HG03460 (cell line): ENCODE data around the gene HPSE2.

Experiments
- ATAC-seq: cut with Tn5 transposase; IDR thresholded peaks from one replicate; pipeline ENCODE4 v1.9.1; 2021; ENCODE audit not compliant: unreplicated experiment

Gene HPSE2

DNA sequence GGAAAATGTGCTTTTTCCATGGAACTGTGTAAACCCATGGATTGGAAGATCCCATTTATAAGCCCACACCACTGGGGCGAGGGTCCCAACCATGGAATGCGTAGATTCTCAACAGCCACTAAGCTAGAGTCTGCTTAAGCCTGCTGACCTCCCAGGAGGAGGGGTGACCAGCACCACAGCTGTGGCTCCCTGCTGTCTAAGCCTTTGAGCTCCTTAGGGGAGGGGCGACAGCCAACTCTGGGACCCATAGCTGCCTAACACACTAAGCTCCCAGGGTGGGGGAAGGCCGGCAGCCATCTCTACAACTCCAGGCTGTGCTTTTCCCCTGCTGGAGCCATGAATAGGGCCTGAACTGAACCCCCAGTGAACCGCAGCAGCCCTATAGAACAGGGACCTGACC is 539.1 kb downstream of the HPSE2 start:
- no peak for ATAC-seq

DNA sequence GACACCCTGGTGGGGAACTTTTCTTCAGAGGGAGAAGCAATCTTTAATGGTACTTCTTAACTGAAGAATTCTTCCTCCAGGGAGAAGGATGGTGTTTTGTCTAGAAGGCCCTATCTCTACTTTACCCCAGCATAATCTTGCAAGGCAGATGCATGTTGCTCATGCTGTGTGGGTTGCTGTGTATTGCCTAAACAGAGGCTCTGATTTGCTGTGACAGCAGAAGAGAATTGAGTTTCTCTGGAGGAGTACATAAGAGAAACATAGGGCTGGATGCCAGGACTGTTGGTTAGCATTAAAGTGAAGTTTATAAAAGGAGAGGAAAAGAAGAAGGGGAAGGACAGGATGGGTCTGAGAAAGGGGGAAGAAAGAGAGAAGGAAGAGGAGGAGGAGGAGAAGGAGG is 540.8 kb downstream of the HPSE2 start:
- no peak for ATAC-seq

DNA sequence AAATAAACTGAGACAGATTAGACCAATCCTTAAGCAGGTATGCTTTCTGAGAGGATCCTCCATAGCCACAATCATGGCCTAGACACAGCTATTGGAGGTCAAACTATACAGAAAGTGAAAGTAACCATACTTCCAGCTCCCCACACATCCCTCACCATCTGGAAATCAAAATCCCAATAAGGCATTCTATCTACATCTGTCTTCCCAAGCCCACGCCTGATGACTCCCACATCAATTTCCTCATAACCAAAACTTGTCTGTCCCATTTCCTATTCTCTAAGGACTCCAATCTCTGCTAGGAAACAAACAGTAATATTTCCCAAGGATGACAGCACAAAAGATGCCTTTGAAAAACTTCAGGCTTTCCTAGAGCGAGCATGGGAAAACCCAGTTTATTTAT is 541.6 kb downstream of the HPSE2 start:
- ATAC-seq, result no peak

DNA sequence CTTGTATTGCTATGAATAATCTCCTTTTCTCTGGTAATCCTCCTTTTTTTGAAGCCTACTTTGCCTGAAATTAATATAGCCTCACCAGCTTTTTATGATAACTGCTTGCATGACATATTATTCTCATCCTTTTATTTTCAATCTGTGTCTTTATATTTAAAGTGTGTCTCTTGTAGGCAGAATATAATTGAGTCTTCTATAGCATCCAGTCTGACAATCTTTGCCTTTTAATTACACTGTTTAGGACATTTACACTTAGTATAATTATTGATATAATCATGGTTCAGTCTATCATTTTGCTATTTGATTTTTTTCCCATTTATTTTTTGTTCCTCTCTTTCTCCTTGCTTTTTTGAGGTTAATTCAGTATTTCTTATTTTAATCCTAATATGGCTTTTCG is 548.0 kb downstream of the HPSE2 start:
- no peak for ATAC-seq

DNA sequence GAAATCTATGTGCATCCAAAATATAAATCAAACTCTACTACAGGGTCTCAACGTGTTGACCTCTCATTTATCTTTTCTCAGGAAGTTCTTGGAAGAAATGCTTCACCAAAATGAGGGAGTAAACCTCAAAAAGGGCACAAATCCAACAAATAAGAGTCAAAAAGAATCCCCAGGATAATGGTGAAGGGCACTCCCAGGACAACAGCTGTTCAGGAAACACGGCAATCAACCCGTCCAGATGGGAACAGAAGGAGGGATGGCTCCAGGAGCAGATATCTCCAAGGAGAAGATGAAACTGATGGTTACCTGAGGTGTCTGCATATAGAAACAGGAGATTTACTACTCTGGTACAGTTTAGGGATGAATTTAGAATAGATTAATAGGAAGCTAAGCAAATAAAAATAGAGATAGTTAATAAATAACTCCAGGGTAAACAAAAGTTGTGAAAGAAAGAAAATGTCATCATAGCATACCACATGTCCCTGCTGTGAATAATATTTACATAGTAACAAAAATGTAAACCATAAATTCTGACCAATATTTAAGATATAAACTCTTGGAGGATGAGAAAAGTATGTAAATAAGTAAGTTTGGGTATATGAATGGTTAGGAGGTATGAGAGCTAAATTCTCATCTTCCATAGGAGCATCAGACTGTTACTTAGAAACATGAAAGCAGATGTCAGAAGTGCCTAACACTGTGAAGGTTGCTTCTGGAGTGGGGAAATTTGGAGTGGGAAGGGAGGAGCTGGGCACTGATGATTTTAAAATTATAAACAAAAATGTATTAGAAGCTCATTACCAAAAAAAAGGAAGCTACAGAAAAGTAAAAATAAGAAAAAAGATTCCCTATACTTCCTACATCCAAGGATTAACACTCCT is 551.4 kb downstream of the HPSE2 start:
- ATAC-seq, result no peak

DNA sequence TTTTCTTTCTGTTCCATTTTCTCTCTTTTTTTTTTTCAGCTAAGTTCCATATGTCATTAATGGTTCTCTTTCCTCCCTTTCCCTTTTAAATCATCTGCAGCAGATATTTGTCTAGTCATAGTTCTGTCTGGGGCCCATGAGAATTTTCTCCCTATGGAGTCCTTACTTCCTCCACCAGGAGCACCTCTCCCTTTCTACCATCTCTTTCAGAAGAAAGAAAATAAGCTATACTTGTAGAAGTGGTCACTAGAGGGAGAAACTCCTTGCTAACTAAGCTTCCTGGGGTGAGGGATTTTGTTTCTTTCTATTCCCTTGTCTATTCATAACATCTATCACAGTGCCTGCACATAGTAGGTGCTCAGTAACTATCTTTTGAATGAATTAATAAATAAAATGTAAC is 558.8 kb downstream of the HPSE2 start:
- ATAC-seq, result no peak

DNA sequence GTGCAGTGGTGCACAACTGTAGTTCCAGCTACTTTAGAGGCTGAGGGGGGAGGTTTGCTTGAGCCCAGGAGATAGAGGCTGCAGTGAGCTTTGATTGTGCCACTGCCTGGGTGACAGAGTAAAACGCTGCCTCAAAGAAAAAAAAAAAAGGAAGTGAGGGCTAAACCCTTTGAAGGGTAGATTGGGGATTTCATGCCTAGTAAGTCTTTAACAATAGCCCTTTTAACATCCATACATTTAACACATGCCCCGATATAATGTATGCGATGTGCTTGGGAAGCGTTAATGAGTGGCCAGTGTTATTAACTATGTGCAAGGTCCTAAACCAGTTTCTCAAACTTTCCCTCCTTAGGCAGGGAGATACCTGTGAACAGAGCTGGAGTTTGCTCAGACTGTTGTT is 559.8 kb downstream of the HPSE2 start:
- ATAC-seq, result no peak

DNA sequence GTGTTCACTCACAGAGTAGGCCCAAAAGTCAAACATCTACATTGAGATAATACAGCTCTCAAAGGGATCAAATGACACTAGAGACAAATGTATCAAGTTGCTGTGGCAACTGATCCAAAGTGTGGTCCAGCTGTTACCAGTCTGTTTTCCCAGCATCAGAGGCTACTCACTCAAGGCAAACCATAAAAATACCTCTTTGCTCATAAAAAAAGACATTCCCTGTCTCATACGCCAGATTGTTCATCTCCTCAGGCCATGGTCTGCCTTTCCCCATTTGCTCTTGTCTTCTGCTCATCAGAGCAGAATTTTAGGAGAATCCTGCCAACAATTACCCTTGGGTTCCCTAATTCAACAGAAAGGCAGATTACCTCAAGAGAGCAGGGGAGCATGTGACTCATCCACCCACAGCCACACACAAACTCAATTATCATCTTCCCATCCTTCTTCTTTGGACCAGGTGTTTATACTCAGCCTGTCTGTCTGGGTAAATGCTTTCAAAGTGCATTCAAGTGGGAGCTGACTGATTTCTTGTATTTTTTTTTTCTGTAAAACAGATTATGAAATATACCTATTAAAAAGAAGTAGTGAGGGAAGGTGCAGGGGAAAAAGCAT is 562.4 kb downstream of the HPSE2 start:
- ATAC-seq, result no peak

DNA sequence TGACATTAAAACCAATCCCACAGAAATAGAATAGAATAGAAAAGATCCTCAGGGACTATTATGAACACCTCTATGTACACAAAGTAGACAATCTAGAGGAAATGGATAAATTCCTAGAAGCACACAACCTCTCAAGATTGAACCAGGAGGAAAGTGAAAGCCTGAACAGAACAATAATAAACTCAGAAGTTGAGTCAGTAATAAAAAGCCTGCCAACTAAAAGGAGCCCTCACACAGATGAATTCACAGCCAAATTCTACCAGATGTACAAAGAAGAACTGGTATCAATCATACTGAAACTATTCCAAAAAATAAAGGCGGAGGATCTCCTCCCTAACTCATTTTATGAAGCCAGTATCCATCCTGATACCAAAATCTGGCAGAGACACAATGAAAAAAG is 568.6 kb downstream of the HPSE2 start:
- ATAC-seq, result no peak

DNA sequence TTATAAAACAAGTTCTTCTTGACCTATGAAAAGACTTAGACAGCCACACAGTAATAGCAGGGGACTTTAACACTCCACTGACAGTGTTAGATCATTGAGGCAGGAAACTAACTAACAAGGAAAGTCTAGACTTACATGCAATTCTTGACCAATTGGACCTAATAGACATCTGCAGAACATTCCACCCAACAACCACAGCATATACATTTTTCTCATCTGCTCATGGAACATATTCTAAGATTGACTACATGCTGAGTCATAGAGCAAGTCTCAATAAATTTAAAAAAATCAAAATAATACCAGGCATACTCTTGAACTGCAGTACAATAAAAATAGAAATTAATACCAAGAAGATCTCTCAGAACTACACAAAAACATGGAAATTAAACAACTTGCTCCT is 569.4 kb downstream of the HPSE2 start:
- no peak for ATAC-seq

DNA sequence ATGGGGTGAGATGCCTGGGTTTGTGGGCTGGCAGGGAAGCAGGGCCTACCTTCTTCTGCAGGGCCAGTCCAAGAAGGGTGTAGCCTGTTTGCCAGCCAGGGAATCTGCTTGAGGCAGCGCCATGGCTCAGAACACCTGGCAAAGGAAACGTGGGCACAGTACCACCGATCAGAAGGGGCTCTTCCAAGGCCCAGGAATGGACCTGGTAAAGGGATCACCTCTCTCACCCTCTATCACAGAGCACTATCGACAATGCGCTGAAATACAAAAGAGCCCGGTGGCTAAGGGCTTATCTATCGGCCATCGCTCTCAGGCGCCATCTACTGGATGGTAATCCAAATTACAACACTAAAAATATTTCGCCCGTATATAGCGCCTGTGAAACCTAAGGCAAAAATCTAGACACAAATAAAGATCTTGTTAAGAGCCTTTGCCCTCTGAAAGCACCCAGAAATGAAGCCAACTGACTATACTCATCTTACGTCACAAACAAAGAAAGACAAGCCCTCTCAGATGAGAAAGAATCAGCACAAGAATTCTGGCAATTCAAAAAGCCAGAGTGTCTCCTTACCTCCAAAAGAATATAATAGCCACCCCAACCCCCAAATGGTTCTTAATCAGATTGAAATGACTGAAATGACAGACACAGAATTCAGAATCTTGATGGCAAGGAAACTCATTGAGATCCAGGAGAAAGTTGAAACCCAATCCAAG is 571.2 kb downstream of the HPSE2 start:
- no peak for ATAC-seq

DNA sequence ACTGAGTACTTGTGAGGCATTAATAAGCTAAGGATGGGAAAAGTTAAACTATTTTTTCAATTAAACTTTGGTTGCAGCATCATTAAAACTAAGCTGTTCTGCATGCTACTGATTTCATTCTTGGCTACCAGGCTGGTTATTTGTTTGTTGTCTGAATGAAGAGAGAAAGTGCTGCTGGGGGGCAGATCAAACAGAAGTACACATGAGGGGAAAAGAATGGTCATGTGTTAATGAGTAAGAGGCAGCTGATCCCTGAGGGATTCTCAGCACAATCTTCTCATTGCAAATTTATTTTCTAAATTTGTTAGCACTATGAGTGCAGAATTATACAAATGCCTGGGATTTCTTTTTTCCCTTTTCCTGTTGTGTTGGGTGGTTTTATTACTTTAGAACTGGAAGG is 575.7 kb downstream of the HPSE2 start:
- no peak for ATAC-seq

DNA sequence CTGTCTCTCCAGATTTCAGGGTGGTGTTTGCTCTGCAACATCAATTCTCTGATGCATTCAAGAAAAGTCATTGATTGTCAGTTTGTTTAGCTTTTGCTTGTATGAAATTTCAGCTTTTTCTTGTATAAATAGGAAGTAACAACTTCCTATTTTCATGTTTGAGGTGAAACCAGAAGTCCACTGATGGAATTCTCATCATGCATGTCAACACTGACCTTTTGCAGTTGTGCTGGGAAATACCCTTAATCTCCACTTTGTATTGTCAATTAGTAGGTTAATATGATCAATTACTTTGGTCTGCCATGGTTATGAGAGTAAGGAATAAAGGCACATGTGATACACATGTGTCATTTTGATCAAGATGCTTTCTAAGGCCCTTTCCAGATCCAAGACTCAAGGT is 580.2 kb downstream of the HPSE2 start:
- ATAC-seq, result no peak

DNA sequence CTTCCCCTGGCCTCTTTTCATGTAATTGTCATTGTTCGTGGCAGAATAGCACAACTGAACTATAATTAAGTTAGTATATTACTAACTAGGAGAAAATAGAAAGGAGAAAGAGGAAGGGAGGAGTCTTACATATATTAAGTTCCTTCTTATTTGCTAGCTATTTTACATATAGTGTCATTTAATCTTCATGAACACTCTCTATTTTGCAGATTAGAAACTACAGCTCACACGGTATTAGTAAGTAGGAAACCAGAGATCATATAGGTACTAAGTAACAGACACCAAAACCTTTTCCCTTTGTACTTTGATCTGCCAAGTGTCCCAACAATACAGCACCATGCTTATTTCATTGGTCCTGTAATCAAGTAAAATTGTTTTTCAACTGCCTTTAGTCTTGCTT is 586.5 kb downstream of the HPSE2 start:
- ATAC-seq, result no peak

DNA sequence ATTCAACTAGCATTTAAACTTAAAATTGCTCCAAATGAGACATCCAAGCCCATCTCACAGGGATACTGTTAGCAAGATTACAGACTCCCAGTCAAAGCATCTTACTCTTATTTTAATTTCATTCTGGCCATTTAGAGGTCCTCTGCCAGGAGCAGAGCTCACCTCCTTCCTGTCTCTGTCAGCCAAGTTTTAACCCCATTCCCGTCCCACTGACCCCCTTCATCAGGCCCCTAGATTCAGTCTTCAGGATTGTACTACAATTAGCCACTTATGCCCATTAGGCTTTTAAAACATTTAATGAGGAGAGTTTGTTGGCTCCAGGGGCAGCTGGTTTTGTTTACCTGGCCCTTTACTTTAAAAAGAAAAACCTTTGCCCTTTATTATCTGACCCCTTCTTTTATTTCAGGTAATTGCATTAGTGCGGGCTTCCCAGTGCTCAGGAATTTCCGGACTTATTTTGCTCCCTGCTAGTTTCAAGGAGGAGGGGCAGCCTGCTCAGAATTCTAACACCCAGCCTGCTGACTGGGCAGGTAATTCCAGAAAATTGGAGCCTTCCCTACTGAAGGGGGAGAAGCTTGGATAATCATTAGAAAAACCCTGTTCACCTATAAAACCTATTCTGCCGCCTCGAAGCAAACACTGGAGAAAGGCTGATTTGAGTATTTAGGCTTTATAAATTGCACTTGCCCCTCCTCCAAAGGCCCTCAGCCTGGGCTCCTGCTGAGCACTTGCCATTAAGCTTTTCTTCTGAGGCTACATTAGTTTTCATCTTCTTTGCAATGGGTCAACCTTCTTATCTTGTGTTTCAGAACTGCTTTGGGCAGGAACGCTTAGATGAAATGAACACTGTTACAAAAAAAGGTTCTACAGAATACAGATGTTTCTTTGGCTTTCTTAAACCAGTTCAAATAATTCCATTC is 588.4 kb downstream of the HPSE2 start:
- ATAC-seq, result no peak

DNA sequence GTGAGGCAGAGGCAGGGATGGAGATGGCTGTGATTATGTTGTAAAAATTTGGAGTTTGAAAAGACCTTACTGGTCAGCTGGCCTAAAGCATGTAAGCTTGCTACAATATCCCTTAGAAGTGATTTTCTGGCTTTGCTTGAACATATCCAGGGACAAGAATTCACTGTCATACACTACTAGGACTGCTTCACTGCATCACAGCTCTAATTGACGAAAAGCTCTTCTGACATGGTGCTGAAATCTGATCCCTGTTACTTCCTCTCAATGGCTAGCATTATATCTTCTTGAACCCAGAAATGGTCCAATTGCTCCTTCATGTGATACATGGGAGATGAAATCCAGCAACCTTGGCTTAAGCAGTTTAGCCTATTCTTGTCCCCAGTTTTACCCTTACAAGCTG is 591.2 kb downstream of the HPSE2 start:
- no peak for ATAC-seq

DNA sequence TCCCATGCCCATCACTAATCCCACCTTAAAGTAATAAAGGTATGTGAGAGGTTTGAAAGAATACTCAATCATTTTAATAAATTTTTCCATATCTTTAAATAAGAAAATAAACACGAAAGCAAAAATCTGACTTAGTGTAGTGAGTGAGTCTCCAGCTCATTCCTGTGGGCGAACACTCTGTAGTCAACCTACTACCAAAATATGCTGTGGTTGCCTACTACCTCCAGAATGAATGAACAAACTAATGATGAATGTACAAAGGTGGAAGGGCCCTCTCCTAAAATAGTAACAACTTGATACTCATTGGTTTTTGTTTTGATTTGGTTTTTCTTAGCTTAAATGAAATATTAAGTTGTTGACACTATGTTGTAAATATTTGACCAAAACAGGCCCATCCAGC is 593.4 kb downstream of the HPSE2 start:
- no peak for ATAC-seq

DNA sequence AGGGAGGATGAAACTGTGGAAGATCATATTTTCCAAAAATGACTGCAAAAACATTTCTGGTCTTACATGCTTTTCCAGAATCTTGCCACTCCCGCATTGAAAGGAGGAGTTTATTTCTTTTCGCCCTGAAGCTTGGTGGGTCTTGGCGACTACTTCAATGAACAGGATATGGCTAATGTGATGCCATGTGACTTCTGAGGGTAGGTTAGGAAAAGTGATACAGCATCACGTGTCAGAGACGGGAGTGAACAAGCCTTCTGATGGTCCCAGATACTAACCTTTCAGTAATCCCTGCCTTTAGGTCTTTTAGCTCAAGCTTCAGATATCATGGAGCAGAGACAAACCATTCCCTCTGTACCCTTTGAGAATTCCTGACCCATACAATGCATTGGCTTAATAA is 596.7 kb downstream of the HPSE2 start:
- ATAC-seq, result no peak

DNA sequence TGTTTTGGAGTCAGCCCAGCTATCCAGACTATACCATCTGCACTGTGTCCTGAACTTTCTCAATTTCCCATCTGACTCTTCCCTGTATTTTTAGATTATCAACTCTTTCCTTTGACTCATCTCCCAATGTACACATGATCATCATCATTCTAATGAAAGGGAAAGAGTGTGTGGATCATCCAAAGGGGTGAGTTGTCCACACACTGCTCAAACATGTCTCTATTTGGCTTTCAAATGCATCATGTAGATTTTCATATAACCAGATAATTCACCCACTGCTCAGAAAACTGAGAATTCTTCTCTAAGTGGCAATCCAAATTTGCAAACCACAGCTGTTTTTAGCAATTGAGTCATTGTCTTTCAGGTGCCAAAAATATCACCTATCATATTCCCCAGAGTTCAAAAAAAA is 598.7 kb downstream of the HPSE2 start:
- no peak for ATAC-seq

DNA sequence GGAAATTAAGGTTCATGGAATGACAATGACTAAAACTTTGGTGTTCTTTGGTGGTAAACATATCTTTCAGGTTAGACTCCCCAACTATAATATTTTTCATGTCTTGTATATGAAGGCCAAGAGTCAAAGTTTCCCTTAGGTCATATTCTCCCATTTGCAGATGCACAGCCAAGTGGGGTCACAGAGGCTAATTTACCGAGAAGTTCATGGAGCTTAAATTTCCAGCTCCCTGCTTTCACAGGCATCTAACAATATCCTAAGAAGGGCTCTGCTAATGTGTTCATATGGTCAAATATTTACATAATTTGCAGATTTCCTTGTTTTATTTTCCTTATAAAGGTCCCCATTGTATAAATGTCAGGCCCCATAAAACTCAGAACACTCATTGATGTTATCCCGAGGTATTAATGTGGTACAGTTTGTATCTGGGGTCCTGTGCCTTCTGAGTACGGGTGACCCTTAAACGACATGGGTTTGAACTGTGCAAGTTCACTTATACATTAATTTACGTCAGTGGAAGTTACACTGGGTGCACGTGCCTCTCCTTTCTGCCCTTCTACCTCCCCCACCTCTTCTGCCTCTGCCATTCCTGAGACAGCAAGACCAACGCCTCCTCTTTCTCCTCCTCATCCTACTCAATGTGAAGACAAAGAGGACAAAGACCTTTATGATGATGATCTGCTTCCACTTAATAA is 603.0 kb downstream of the HPSE2 start:
- ATAC-seq, result no peak
